WI38 (cell line): ENCODE results near the gene PEMT.

Experiments
- H3K4me3 ChIP-seq: 2 replicates; pipeline ENCODE4 v1.5.1; 2011; ENCODE audit warnings: low read depth, mild to moderate bottlenecking, control low read depth, low read length
- CTCF ChIP-seq: IDR thresholded peaks from 2 replicates; pipeline ENCODE4 v1.5.1; 2012; ENCODE audit warnings: low read depth, mild to moderate bottlenecking, control low read depth, low read length

Gene PEMT

DNA sequence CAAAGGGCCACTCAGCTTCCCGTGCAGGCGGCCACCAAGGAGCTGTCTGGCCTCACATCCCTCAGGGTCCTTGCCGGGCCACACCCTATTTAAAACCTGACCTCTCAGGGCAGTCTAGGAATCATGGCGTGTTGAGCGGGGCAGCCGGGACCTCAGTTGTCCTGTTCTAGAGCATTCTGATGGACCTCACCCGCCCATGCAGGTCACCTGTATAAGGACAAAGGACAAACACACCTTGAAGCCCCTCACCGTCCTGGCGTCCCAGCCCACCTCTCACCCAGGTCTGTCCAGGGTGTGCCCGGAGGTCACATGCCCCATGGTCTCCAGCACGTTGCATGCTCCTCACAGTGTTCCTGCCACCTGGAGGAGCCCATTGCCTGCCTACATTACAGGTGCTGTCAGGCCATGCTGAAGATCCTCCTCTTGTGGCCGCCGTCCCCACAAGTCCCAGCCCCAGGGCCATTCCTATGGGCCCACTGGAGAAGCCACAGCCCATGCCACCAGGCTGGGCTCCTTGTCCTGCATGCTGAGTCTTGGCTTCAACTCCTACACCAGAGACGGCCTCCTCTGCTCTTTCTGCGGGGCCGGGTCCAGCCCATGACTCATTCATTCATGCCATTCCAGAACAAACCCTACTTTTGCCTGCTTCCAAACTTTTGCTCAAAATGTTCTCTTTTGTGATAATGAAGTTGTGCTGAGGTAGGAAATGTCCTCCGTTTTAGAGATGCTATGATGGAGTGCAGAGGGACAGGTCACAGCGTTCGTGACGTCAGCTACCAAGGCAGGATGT lies 46.3 kb downstream of the PEMT start:
- no peak for TF ChIP-seq CTCF
- H3K4me3 ChIP-seq, result no peak overlapping the region

- TF ChIP-seq CTCF, result no peak
- no peak overlapping the region for H3K4me3 ChIP-seq
These were observed 48.4 kb downstream of the PEMT start for GRCh38 chr17:17542906-17543635.

DNA sequence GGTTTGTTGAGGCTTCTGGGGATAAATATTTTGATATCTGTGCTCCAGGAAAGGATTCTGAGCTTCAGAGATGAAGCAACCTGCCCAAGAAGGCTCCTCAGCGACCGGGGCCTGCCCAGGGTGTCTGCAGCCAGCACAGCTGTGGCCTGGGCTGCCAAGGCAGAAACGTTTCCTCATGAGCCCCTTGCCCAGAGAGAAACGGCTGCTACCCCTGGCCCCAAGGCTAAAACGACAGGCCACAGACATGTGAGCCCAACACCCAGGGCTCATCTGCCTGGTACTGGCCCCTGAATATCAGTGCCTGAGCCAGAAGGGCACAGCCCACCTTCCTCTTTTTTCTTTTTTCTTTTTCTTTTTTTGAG lies 49.9 kb downstream of the PEMT start:
- TF ChIP-seq CTCF, result no peak
- H3K4me3 ChIP-seq, result no peak overlapping the region

DNA sequence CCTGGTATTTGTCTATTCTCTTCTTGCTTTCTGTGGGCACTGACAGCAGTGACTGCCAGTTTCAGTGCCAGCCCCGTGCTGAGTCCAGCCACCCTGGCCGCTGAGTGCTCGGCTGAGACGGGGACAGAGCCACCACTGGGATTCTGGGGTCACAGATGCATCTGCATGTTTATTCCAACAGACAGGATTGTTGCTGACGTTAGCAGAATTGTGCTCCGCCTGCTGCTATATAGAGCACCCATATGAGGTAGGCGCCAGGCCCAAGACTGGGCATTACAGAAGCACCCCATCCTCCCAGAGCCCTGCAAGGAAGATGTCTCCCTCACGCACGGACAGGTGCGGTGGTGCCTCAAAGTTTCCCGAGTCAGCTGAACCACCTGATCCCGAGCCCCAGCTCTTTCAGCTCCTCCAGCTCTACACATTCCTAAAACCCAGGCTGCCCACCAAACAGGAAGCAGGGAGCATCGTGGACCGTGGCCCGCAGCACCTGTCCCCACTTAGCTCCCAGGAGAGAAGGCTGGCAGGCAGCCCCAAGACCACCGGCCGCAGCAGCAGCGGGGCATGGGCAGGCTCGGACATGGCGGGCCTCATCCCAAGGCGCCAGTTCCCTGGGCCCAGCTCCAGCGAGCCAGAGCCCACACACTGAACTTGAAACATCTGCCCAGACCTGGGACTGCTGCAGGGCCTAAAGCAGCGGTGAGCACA lies 50.4 kb downstream of the PEMT start:
- no peak for TF ChIP-seq CTCF
- H3K4me3 ChIP-seq, result no peak overlapping the region

GRCh38 chr17:17540278-17540906 lies 51.1 kb downstream of the PEMT start:
- no peak for TF ChIP-seq CTCF

GRCh38 chr17:17539591-17539990 lies 51.9 kb downstream of the PEMT start:
- TF ChIP-seq CTCF, result no peak
- no peak overlapping the region for H3K4me3 ChIP-seq

More at GRCh38 chr17:17540278-17540906, 51.1 kb downstream of the PEMT start:
- no peak overlapping the region for H3K4me3 ChIP-seq
